ENCODE data around the gene DBH.

Gene DBH

GRCh38 chr9:133682818-133683585 is 46.8 kb downstream of the DBH start:
- no peak for DNase-seq

DNA sequence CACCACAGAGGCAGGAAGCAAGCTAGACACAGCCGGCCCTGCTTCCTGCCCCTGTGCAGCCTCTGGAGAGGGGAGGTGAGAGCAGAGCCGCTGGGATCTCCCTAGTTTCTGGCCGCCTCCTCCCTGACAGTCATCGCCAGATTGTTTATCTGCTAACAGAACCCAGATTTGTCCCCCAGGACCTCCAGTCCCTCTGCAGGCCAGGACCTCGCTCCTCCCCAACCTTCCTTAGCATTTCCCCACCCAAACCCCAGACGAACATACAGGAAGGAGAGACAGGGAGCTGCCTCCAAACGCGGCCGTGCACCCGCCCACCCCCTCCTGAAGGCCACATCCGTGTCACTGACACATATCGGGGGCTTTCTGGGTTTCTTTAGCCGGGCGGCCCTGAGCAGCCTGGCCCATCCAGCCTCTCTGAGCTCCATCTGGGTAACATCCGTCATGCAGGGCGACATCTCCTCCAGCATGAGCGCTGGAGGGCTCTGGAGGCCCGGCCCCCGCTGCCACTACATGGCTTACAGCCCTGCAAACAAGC is 47.5 kb downstream of the DBH start:
- no peak for DNase-seq

GRCh38 chr9:133684121-133684935 is 48.2 kb downstream of the DBH start:
- DNase-seq, result peak in 44 of 56 donors; percentile 24 to 93 (median 62)

DNA sequence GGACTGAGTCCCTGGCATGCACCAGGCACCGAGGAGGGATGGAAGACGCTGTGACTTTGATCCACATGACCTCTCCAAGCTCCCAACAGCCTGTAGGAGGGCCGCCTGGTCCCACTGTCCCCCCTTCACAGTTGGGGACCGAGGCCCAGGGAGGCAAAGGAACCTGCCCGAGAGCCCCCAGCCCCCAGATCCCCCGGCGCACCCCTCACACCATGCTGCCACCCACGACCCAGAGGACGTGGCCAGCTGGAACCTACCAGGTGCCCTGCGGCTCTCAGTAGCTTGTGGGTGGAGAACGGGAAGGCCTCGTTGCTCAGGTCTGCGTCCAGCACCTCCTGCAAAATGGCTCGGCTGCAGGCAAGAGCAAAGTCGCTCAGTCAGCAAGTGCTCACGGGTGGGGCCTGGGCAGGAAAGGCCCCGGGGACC is 48.8 kb downstream of the DBH start:
- DNase-seq, result peak in 1 of 56 donors; percentile 58

DNA sequence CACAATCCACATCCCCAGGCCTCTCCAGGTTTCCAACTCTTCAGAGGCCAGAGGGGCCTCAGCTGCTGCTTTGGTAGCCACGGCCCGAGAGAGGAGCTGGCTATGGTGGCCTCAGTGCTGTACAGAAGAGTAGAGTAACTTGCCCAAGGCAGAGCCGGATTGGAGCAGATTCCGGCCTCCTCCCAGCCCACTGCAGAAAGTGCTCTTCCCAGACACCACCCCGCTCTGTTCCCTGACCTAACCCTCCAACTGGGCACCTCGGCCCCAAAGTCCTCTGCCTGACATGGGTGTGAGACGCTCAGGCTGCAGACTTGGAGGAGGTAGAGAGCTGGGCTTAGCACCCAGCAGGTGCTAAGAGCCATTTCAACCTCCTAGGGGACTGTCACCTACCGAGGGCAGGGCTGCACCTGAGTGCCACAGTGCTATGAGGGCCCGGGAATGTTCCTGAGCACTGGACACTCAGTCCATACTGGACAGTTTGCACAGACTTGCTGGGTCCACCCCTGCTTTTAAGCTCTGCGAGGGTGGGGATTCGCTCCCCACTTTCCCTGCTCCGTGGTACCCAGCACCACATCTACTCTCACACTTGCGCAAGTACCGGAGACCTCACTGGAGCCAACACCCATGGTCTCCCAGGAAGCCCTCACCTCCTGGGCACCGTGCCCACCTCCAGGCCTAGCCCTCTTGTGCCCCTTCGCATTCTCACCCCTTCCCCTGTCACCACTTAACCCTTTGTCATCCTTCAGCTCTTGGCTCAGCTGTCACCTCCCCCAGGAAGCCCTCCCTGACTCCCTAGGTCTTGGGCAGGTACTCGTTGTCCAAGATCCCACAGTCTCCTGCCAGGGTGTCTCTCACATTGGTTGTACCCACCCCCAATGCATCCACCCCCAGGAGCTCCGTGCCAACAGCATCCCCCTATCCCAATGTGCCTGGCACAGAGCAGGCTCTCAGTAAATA is 49.8 kb downstream of the DBH start:
- no peak for DNase-seq

DNA sequence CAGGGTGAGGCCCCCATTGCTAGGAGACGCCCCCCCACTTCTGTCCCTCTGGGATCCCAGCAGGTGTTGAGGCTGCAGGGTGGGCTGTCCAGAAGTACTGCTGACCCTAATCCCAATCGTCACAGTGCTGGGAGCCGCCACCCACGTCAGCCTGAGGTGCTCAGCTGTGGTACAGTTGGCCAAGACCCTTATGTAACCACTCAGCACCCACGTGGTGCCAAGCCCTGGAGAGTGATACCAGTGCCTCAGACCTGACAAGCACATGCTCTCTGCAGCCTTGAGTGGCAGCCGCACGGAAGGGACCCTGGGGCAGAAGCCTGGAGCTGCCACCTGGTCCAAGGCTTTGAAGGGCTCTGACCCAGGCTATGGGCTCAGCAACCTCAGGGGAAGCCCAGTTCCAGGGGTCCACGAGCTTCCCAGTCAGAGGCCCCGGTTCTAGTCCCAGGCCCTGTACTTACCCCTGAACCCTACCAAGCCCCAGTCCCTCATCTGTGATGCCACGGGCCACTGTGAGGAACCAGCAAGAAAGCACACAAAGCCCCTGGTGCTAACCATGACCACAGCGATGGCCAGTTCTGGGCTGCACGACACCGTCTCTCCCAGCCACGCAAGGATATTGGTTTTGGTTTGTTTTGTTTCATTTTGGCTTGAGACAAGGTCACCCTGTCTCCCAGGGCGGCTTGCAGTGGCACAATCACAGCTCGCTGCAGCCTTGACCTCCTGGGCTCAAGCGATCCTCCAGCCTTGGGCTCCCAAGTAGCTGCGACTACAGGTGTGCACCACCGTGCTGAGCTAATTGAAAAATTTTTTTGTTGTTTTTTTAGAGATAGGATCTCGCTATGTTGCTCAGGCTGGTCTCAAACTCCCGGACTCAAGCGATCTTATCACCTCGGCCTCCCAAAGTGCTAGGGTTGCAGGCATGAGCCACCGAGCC is 50.7 kb downstream of the DBH start:
- DNase-seq, result peak in 5 of 56 donors; percentile 11 to 22 (median 20)

- no peak for DNase-seq
Measured at GRCh38 chr9:133687856-133688761, 51.9 kb downstream of the DBH start.

DNA sequence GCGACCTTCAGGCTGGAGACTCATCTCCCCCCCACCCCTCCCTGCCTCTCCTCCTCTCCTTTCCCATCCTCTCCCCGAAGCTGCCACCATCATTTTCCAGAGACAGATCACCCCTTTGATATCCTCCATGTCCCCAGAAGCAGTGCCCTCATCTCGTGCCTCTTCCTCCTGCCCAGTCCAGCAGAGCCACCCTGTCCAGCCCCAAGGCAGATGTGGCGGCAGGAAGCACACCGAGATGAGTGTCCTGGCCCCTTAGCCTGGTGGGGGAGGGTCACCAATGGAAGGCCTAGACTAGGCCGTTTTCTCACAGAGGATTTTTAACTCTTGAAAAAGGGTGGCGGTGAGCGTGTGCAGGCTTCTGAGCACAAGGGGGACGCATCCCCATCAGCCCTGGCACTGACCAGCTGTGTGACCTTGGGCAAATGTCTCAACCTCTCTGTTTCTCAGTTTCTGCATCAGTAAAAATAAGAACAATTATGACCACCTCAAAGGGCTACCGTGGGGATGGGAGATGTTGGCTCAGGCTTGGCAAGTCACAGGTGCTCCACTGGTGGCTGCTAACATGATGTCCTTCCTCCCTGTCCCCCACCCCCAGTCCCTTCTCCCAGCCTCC is 53.1 kb downstream of the DBH start:
- no peak for DNase-seq

- DNase-seq, result no peak
Measured at GRCh38 chr9:133690081-133690561, 54.0 kb downstream of the DBH start.

- DNase-seq, result no peak
Measured at GRCh38 chr9:133691191-133691590, 55.0 kb downstream of the DBH start.

GRCh38 chr9:133691626-133692363 is 55.6 kb downstream of the DBH start:
- peak in 2 of 56 donors; percentile 9 to 11 for DNase-seq

- DNase-seq, result no peak
Measured at GRCh38 chr9:133692364-133692985, 56.3 kb downstream of the DBH start.

DNA sequence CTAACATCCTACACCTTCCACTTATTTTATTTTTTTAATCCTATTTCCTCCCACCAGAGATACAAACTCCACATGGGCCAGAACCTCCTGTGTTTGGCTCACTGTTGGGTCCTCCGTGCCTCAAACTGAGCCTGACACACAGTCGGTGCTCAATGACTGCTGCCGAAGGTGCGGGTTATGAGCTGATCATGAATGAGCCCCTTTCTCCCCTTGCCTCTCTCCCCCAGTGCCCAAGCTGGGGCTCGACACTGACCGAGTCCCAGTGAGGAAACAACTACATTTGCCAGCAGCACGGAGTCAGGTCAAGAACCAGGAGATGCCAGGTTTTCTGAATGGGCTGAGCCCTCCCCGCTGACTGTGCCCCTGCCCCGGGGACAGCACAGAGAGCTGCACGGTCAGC is 57.0 kb downstream of the DBH start:
- DNase-seq, result no peak

GRCh38 chr9:133693703-133694529 is 57.8 kb downstream of the DBH start:
- DNase-seq, result no peak

- DNase-seq, result no peak
Measured at GRCh38 chr9:133694686-133695085, 58.5 kb downstream of the DBH start.

DNA sequence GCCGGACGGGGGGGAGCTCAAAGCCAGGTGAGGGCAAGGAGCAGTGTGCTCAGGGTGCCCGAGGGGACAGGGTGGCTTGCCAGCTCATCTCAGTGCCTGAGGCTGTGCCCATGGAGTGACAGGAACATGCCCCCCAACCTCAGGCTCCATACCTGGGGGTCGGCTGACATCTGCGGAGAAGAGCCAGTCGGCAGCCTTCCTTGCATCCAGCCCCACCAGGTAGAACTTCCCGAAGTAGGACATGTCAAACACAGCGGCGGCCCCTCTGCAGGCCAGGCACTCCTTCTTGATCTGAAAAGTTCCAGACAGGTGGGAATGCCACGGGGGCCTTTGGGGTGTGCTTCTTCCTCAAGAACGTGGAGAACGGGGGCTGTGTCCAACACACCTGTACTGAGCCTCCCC is 59.9 kb downstream of the DBH start:
- DNase-seq, result no peak
